ENCODE results near the gene ABI1.

ABI1 gene

GRCh38 chr10:26741368-26741767, 119.4 kb downstream of the ABI1 start:
- Histone ChIP-seq H3K27ac (ENCODE audit: low read length) (no peak overlapping the region), H3K9ac (ENCODE audit: low read length) (no peak overlapping the region), H3K4me3 (ENCODE audit: low read length) (no peak overlapping the region), H3K36me3 (ENCODE audit: control insufficient read depth, low read depth, low read length) (peaks cover 61% of the 10 kb centered on the region), H3K4me1 (ENCODE audit: control insufficient read depth, low read depth, low read length) (peaks cover 5% of the 10 kb centered on the region), H3K27me3 (ENCODE audit: control insufficient read depth, insufficient read depth, low read length) (no peaks in the 10 kb centered on the region), H3K9me3 (ENCODE audit: control insufficient read depth, low read depth, low read length) (no peaks in the 10 kb centered on the region)

DNA sequence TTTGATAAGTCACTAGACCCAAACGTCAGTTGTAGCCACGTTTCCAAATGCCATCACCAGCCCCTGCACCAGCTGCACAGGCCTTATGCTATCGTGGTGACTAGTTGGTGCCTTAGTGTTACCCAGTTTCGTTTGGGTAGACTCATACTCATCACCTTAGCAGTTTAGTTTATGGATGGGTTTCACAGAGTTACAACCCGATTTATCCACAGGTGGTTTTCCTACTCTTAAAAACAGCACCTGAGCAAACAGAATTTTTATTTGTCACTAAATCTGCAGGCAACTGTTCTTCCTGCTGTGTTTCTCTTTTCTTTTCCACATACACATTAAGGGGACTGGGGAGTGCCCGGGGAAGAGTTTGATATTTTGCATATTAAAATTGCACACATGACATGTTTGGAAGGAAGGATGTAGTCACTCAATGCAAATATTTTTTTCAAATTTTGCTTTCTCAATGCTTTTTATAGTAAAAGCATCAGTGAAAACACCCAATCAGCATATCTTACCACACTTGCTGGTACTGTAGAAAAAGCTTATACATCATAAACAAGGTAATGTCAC, 121.6 kb downstream of the ABI1 start:
- Histone ChIP-seq H3K36me3 (ENCODE audit: control insufficient read depth, low read depth, low read length) (peaks cover 65% of the 10 kb centered on the region), H3K27ac (ENCODE audit: low read length) (no peak overlapping the region), H3K4me3 (ENCODE audit: low read length) (no peak overlapping the region), H3K27me3 (ENCODE audit: control insufficient read depth, insufficient read depth, low read length) (no peaks in the 10 kb centered on the region), H3K9me3 (ENCODE audit: control insufficient read depth, low read depth, low read length) (no peaks in the 10 kb centered on the region), H3K9ac (ENCODE audit: low read length) (no peak overlapping the region), H3K4me1 (ENCODE audit: control insufficient read depth, low read depth, low read length) (peaks cover 5% of the 10 kb centered on the region)

DNA sequence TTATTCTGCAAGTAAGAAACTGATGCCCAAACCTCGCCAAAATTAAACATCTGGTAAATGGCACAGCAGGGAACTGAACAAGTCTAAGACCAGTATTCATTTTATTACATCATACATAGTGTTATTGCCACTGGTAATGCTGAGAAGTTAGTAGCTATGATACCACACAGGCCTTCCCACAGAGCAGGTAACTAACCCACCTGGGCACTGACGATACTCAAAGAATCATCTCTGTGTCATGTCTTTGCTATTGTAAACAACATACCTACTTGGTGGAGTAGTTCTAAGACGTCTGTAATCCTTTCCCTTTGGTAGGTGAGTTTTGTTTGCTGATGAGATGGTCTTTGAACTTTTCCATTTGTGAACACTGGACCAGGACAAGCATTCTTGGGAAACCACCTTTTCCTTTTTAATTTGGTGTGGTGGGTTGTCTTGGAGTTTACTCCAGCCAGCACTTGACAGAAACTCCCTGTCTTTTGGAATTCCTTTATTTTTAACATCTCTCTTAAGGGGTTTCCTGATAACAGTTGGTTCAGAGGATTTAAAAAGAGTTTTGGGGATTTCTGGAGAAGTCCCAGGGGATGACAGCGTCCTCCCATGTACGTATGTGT, 122.4 kb downstream of the ABI1 start:
- peaks cover 2% of the 10 kb centered on the region for H3K4me1 ChIP-seq (ENCODE audit: control insufficient read depth, low read depth, low read length)
- no peak overlapping the region for H3K27ac ChIP-seq (ENCODE audit: low read length)
- H3K4me3 ChIP-seq (ENCODE audit: low read length), result no peak overlapping the region
- H3K27me3 ChIP-seq (ENCODE audit: control insufficient read depth, insufficient read depth, low read length), result no peaks in the 10 kb centered on the region
- no peak overlapping the region for H3K9ac ChIP-seq (ENCODE audit: low read length)
- no peaks in the 10 kb centered on the region for H3K9me3 ChIP-seq (ENCODE audit: control insufficient read depth, low read depth, low read length)
- H3K36me3 ChIP-seq (ENCODE audit: control insufficient read depth, low read depth, low read length), result peaks cover 59% of the 10 kb centered on the region

- Histone ChIP-seq H3K27me3 (ENCODE audit: control insufficient read depth, insufficient read depth, low read length) (no peaks in the 10 kb centered on the region), H3K4me3 (ENCODE audit: low read length) (no peak overlapping the region), H3K36me3 (ENCODE audit: control insufficient read depth, low read depth, low read length) (peaks cover 58% of the 10 kb centered on the region), H3K27ac (ENCODE audit: low read length) (no peak overlapping the region), H3K9ac (ENCODE audit: low read length) (no peak overlapping the region), H3K4me1 (ENCODE audit: control insufficient read depth, low read depth, low read length) (no peaks in the 10 kb centered on the region), H3K9me3 (ENCODE audit: control insufficient read depth, low read depth, low read length) (no peaks in the 10 kb centered on the region)
Observed at GRCh38 chr10:26737730-26738129, 123.0 kb downstream of the ABI1 start.

- H3K36me3 ChIP-seq (ENCODE audit: control insufficient read depth, low read depth, low read length), result peaks cover 64% of the 10 kb centered on the region
- H3K4me1 ChIP-seq (ENCODE audit: control insufficient read depth, low read depth, low read length), result no peaks in the 10 kb centered on the region
Observed at GRCh38 chr10:26735435-26735834, 125.3 kb downstream of the ABI1 start.

GRCh38 chr10:26733750-26734568, 126.8 kb downstream of the ABI1 start:
- Histone ChIP-seq H3K9me3 (ENCODE audit: control insufficient read depth, low read depth, low read length) (no peaks in the 10 kb centered on the region), H3K9ac (ENCODE audit: low read length) (peak overlapping the region; percentile 15), H3K4me3 (ENCODE audit: low read length) (no peak overlapping the region), H3K4me1 (ENCODE audit: control insufficient read depth, low read depth, low read length) (no peaks in the 10 kb centered on the region), H3K27me3 (ENCODE audit: control insufficient read depth, insufficient read depth, low read length) (no peaks in the 10 kb centered on the region), H3K27ac (ENCODE audit: low read length) (peak overlapping the region; percentile 15), H3K36me3 (ENCODE audit: control insufficient read depth, low read depth, low read length) (peaks cover 63% of the 10 kb centered on the region)

More at GRCh38 chr10:26735435-26735834, 125.3 kb downstream of the ABI1 start:
- H3K4me3 ChIP-seq (ENCODE audit: low read length), result no peak overlapping the region
- H3K27me3 ChIP-seq (ENCODE audit: control insufficient read depth, insufficient read depth, low read length), result no peaks in the 10 kb centered on the region
- no peaks in the 10 kb centered on the region for H3K9me3 ChIP-seq (ENCODE audit: control insufficient read depth, low read depth, low read length)
- H3K27ac ChIP-seq (ENCODE audit: low read length), result no peak overlapping the region
- no peak overlapping the region for H3K9ac ChIP-seq (ENCODE audit: low read length)

DNA sequence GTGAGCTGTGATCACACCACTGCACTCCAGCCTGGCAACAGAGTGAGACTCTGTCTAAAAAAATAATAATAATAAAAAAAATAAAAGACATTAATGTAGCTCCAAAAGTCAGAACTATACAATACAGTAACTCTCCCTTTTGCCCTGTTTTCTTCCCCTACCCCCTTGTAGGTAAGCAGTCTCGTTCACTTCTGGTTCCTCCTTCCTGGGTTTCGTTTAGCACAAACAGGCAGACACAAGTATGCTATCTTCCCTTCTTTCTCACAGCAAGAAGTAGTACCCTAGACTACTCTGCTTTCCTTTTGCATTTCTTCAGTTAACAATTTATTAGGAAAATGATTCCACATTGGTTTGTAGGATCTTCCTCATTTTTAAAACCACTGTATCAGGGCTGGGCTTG, 130.2 kb downstream of the ABI1 start:
- peaks cover 38% of the 10 kb centered on the region for H3K36me3 ChIP-seq (ENCODE audit: control insufficient read depth, low read depth, low read length)
- no peak overlapping the region for H3K4me3 ChIP-seq (ENCODE audit: low read length)
- H3K9ac ChIP-seq (ENCODE audit: low read length), result no peak overlapping the region
- no peaks in the 10 kb centered on the region for H3K9me3 ChIP-seq (ENCODE audit: control insufficient read depth, low read depth, low read length)
- no peaks in the 10 kb centered on the region for H3K27me3 ChIP-seq (ENCODE audit: control insufficient read depth, insufficient read depth, low read length)
- no peaks in the 10 kb centered on the region for H3K4me1 ChIP-seq (ENCODE audit: control insufficient read depth, low read depth, low read length)
- no peak overlapping the region for H3K27ac ChIP-seq (ENCODE audit: low read length)

DNA sequence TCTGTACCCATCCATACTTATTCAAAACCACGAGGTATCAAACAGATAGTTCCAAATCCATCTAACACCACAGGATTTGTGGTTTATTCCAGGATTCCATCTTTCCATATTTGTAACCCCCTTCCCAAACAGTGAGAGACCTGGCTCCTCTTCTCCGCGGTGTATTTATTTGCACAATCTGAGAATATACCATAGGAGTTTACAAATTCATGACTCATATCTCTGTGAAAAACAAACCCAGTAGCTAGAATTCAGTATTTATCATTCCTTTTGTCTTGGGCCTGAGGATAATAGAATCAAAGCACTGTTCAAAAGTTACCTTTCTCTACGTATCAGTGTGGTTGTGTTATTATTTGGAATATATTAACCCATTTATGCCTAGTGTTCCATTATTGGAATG, 131.4 kb downstream of the ABI1 start:
- Histone ChIP-seq H3K9me3 (ENCODE audit: control insufficient read depth, low read depth, low read length) (no peaks in the 10 kb centered on the region), H3K9ac (ENCODE audit: low read length) (no peak overlapping the region), H3K36me3 (ENCODE audit: control insufficient read depth, low read depth, low read length) (peaks cover 41% of the 10 kb centered on the region), H3K4me1 (ENCODE audit: control insufficient read depth, low read depth, low read length) (no peaks in the 10 kb centered on the region), H3K27me3 (ENCODE audit: control insufficient read depth, insufficient read depth, low read length) (no peaks in the 10 kb centered on the region), H3K4me3 (ENCODE audit: low read length) (no peak overlapping the region), H3K27ac (ENCODE audit: low read length) (no peak overlapping the region)

DNA sequence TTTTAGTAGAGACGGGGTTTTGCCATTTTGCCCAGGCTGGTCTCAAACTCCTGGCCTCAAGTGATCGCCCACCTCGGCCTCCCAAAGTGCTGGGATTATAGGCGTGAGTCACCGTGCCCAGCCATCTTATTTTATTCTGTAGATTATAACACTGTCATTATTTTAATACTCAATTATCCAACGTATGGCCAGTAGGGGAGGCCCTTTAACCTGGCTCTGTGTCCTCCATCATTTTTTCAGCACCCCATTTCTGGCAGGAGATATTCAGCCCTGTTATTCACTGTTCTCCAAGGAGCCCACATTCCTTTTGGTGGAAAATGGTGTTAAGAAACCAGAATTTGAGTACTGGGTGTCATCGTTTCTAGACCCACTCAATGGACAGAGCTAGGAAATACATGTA, 131.8 kb downstream of the ABI1 start:
- no peak overlapping the region for H3K27ac ChIP-seq (ENCODE audit: low read length)
- no peak overlapping the region for H3K9ac ChIP-seq (ENCODE audit: low read length)
- H3K9me3 ChIP-seq (ENCODE audit: control insufficient read depth, low read depth, low read length), result no peaks in the 10 kb centered on the region
- H3K36me3 ChIP-seq (ENCODE audit: control insufficient read depth, low read depth, low read length), result peaks cover 45% of the 10 kb centered on the region
- H3K4me1 ChIP-seq (ENCODE audit: control insufficient read depth, low read depth, low read length), result no peaks in the 10 kb centered on the region
- H3K4me3 ChIP-seq (ENCODE audit: low read length), result no peak overlapping the region
- H3K27me3 ChIP-seq (ENCODE audit: control insufficient read depth, insufficient read depth, low read length), result no peaks in the 10 kb centered on the region

DNA sequence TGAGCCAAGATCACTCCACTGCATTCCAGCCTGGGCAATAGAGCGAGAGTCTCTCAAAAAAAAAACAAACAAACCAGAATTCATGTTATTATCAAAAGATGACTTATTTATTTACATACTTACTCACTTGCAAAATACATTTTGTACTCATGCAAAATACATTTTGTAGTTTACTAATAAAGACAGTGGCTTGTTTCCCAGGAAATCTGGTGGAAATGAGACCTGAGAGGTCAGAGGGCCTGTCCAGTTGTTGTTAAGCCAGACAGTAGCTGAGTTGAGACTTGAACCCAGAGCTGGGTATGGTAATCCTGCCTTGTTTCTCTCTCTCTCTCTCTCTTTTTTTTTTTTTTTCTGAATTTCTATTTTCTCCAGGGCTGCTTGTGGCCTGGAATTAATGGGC, 133.8 kb downstream of the ABI1 start:
- H3K36me3 ChIP-seq (ENCODE audit: control insufficient read depth, low read depth, low read length), result peaks cover 42% of the 10 kb centered on the region

GRCh38 chr10:26725837-26726727, 134.7 kb downstream of the ABI1 start:
- H3K27me3 ChIP-seq (ENCODE audit: control insufficient read depth, insufficient read depth, low read length), result no peaks in the 10 kb centered on the region
- H3K36me3 ChIP-seq (ENCODE audit: control insufficient read depth, low read depth, low read length), result peaks cover 42% of the 10 kb centered on the region
- no peaks in the 10 kb centered on the region for H3K9me3 ChIP-seq (ENCODE audit: control insufficient read depth, low read depth, low read length)
- no peaks in the 10 kb centered on the region for H3K4me1 ChIP-seq (ENCODE audit: control insufficient read depth, low read depth, low read length)
- H3K4me3 ChIP-seq (ENCODE audit: low read length), result no peak overlapping the region
- H3K9ac ChIP-seq (ENCODE audit: low read length), result no peak overlapping the region
- H3K27ac ChIP-seq (ENCODE audit: low read length), result no peak overlapping the region

More for the DNA sequence above, 133.8 kb downstream of the ABI1 start:
- Histone ChIP-seq H3K4me1 (ENCODE audit: control insufficient read depth, low read depth, low read length) (no peaks in the 10 kb centered on the region), H3K27ac (ENCODE audit: low read length) (no peak overlapping the region), H3K9ac (ENCODE audit: low read length) (no peak overlapping the region), H3K9me3 (ENCODE audit: control insufficient read depth, low read depth, low read length) (no peaks in the 10 kb centered on the region), H3K27me3 (ENCODE audit: control insufficient read depth, insufficient read depth, low read length) (no peaks in the 10 kb centered on the region), H3K4me3 (ENCODE audit: low read length) (no peak overlapping the region)

Measured in iPS-18a (cell line).